ENCODE results near the gene CTNNBL1. TPM values are rescaled to one million over a fixed set of nuclear protein-coding genes. Genes with fewer than 3 reads are reported as not detected.

The CTNNBL1 gene
- total and polyA plus RNA-seq, 12 donors, result 42.2 to 104 (median 52.0) TPM

DNA sequence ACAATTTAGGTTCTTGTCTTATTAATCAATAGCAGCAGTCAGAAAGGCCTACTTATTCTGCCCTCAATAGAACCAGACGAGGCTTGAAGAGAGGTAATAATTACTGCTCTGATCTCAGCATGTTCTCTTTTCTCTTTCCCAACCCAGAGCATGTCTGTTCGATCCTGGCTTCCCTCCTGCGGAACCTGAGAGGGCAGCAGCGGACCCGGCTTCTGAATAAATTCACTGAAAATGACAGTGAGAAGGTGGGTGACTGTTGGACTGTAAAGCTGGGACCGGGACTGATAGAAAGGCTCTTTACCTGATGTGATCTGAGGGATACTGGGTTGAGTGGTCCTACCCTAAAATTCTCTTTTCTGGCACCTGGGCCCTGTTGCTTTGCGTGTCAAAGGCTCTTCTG lies 146.1 kb downstream of the CTNNBL1 start:
- intact Hi-C loops (cut with DNase I), result loop anchor here in 1 of 10 donors (10.0 kb wide), 1 partner anchor 55 kb away; no protein-coding TSS in a partner anchor
- TF ChIP-seq, protein P1, sequence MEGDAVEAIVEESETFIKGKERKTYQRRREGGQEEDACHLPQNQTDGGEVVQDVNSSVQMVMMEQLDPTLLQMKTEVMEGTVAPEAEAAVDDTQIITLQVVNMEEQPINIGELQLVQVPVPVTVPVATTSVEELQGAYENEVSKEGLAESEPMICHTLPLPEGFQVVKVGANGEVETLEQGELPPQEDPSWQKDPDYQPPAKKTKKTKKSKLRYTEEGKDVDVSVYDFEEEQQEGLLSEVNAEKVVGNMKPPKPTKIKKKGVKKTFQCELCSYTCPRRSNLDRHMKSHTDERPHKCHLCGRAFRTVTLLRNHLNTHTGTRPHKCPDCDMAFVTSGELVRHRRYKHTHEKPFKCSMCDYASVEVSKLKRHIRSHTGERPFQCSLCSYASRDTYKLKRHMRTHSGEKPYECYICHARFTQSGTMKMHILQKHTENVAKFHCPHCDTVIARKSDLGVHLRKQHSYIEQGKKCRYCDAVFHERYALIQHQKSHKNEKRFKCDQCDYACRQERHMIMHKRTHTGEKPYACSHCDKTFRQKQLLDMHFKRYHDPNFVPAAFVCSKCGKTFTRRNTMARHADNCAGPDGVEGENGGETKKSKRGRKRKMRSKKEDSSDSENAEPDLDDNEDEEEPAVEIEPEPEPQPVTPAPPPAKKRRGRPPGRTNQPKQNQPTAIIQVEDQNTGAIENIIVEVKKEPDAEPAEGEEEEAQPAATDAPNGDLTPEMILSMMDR (IDR thresholded peaks at IDR 0.05), result no peak
- peaks cover 0 to 14% (median 0%) of the 10 kb centered on the region in 9 donors for H3K4me1 ChIP-seq
- no peaks in the 10 kb centered on the region for H3K9me3 ChIP-seq
- WGBS, 2 donors, result 95 to 97% methylated on average over 7 of the region's 7 CpGs
- ATAC-seq, result no peak
- no peak overlapping the region for H3K27ac ChIP-seq
- H3K36me3 ChIP-seq, result peaks cover 0 to 53% (median 16%) of the 10 kb centered on the region in 9 donors
- no peaks in the 10 kb centered on the region for H3K27me3 ChIP-seq
- H3K4me3 ChIP-seq, result no peak overlapping the region
- no peak for DNase-seq

DNA sequence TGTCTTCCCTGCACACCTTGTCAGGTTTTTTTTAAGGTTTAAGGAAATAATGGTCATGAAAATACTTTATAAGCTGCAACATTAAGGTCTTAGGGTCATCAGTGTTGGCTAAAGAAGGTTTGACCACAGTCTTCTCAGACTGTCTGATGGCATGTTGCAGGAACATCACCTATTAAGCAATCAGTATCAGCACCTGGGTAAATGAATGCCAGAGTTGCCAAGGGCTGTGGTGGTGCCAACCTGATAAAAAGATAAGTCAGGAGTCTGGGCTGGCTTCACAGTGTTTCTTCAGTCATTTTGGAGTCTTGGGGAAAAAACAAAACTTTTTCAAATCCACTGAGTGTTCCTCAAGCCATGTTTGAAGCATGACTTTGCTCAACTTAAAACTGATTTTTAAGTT lies 147.6 kb downstream of the CTNNBL1 start:
- no peak for ATAC-seq
- H3K27ac ChIP-seq, result no peak overlapping the region
- H3K27me3 ChIP-seq, result no peaks in the 10 kb centered on the region
- no peak overlapping the region for H3K4me3 ChIP-seq
- no peaks in the 10 kb centered on the region for H3K9me3 ChIP-seq
- intact Hi-C loops (cut with DNase I), result no loop called here
- TF ChIP-seq, protein P1 (IDR thresholded peaks at IDR 0.05), result no peak
- peaks cover 0 to 14% (median 8%) of the 10 kb centered on the region in 9 donors for H3K4me1 ChIP-seq
- peaks cover 0 to 65% (median 16%) of the 10 kb centered on the region in 9 donors for H3K36me3 ChIP-seq
- DNase-seq, result no peak

DNA sequence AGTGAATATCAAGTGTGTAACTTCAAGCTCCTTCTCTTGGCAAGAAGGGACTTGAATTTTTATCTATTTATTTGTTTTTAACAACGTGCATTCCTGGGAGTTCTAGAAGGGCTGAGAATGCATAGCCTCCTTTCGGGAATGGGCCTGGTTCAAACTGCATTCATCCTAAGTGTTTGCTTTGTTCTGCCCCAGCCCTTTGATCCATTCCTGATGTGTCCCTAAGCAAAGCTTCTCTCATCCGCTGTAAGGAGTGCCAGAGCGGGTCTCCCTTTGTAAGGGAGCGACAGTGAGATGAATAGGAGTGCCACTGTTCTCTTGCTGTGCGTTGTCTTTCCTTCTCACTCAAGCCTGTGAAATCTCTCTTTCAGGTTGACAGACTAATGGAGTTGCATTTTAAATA lies 148.1 kb downstream of the CTNNBL1 start:
- intact Hi-C loops (cut with DNase I), result no loop called here
- no peak overlapping the region for H3K4me3 ChIP-seq
- H3K27ac ChIP-seq, result no peak overlapping the region
- DNase-seq (no peak), ATAC-seq (no peak)
- peaks cover 0 to 70% (median 16%) of the 10 kb centered on the region in 9 donors for H3K36me3 ChIP-seq
- no peaks in the 10 kb centered on the region for H3K9me3 ChIP-seq
- no peaks in the 10 kb centered on the region for H3K27me3 ChIP-seq
- peaks cover 0 to 14% (median 5%) of the 10 kb centered on the region in 9 donors for H3K4me1 ChIP-seq
- TF ChIP-seq, protein P1 (IDR thresholded peaks at IDR 0.05), result no peak
- WGBS, 2 donors, result 94 to 95% methylated on average over 6 of the region's 6 CpGs

DNA sequence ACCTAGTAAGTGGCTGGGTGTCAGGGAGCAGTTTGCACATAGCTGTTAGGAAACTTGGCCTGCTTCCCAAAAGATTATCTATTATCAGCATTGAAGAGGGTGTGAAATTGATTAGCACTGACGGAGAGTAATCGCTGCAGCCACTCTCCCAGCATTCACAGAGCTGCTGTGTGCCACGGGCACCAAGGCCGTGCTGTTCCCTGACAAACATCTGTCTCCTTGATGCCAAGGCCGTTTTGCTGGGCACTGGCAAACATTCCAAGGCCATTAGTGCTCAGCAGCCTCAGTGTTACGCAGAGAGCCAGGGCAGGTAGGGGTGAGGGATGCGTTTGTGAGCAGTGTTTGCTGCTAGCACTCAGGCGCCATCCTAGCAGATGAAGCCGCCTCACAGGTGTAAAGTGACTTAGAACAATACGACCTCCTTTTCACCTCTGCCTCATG lies 151.4 kb downstream of the CTNNBL1 start:
- intact Hi-C loops (cut with DNase I), result loop anchor here in 1 of 10 donors (2.0 kb wide), 1 partner anchor 146 kb away; no protein-coding TSS in a partner anchor
- peak overlapping the region in 1 of 10 donors; percentile 31 for H3K27ac ChIP-seq
- H3K36me3 ChIP-seq, result peaks cover 0 to 94% (median 16%) of the 10 kb centered on the region in 9 donors
- no peaks in the 10 kb centered on the region for H3K9me3 ChIP-seq
- 48 to 51% methylated on average over 10 of the region's 10 CpGs for WGBS, 2 donors
- no peak overlapping the region for H3K4me3 ChIP-seq
- TF ChIP-seq, protein P1 (IDR thresholded peaks at IDR 0.05), result no peak
- no peaks in the 10 kb centered on the region for H3K27me3 ChIP-seq
- ATAC-seq (peak; percentile 38 to 96 (median 88)), DNase-seq (peak; percentile 13 to 58)
- peaks cover 0 to 14% (median 3%) of the 10 kb centered on the region in 9 donors for H3K4me1 ChIP-seq

Measured in heart right ventricle (tissue), 16 donors.